IMR-90 (cell line): Measurements from ENCODE around the gene CCDC152. TPM values are rescaled to one million over a fixed set of nuclear protein-coding genes. Genes with fewer than 3 reads are reported as not detected.

ENCODE experiments used
- ATAC-seq: fragments of 200-7000 bp; cut with Tn5 transposase; 2 replicates; pipeline ENCODE4 v1.9.1; 2020; ENCODE audit warnings: low read depth, mild to moderate bottlenecking, moderate library complexity
- BruUV-seq: library from RNA; stranded (reverse); fragments of 400-500 nt; replicated peaks from 2 replicates; lab custom pipeline; 2021; lab: Mats Ljungman, UMichigan
- CTCF ChIA-PET: fragments of 300-600 bp; formaldehyde crosslinking; extraction: SDS; loops from one replicate; lab custom pipeline; 2021; ENCODE audit warnings: antibody characterized with exemption; lab: Yijun Ruan, JAX
- POLR2A ChIA-PET: fragments of 300-600 bp; sonication (Branson Sonifier 250); formaldehyde crosslinking; loops from one replicate; lab custom pipeline; 2022; ENCODE audit warnings: antibody characterized with exemption; ENCODE audit not compliant: unreplicated experiment; lab: Charles Lee
- DNase-seq: peaks from one replicate; pipeline ENCODE4 v3.0.0; 2013
- H2AFZ ChIP-seq: replicated peaks from 2 replicates; pipeline ENCODE3; 2013; ENCODE audit warnings: low read length, mild to moderate bottlenecking; ENCODE audit not compliant: poor library complexity
- H2AK5ac ChIP-seq: 2 replicates; pipeline ENCODE4 v1.6.1; 2013; ENCODE audit warnings: low read depth, low read length, inconsistent platforms
- H2AK9ac ChIP-seq: replicated peaks from 2 replicates; pipeline ENCODE3; 2013; ENCODE audit warnings: mild to moderate bottlenecking, low read depth, low read length, moderate library complexity; ENCODE audit not compliant: poor library complexity
- H2BK120ac ChIP-seq: 2 replicates; pipeline ENCODE4 v1.6.1; 2013; ENCODE audit warnings: low read depth, low read length, inconsistent platforms
- H2BK15ac ChIP-seq: 3 replicates; pipeline ENCODE4 v1.6.1; 2013; ENCODE audit warnings: low read depth, low read length, inconsistent platforms
- H2BK20ac ChIP-seq: 2 replicates; pipeline ENCODE4 v1.6.1; 2013; ENCODE audit warnings: low read depth, mild to moderate bottlenecking, inconsistent platforms, low read length, moderate library complexity
- H2BK5ac ChIP-seq: 2 replicates; pipeline ENCODE4 v1.6.1; 2013; ENCODE audit warnings: mild to moderate bottlenecking, low read depth, low read length, inconsistent platforms; ENCODE audit not compliant: poor library complexity, severe bottlenecking
- H3K14ac ChIP-seq: replicated peaks from 2 replicates; pipeline ENCODE4 v1.6.1; 2013; ENCODE audit warnings: low read depth, low read length, inconsistent platforms
- H3K18ac ChIP-seq: 2 replicates; pipeline ENCODE4 v1.6.1; 2013; ENCODE audit warnings: low read depth, low read length, control low read depth
- H3K23ac ChIP-seq: 2 replicates; pipeline ENCODE4 v1.6.1; 2013; ENCODE audit warnings: low read depth, low read length, inconsistent platforms
- H3K27ac ChIP-seq: 2 replicates; pipeline ENCODE4 v1.5.1; 2013; ENCODE audit warnings: mild to moderate bottlenecking, control low read depth, low read length; ENCODE audit not compliant: insufficient read depth
- H3K27me3 ChIP-seq: 2 replicates; pipeline ENCODE4 v1.6.1; 2013; ENCODE audit warnings: low read length; ENCODE audit not compliant: control insufficient read depth, insufficient read depth
- H3K36me3 ChIP-seq: 2 replicates; pipeline ENCODE4 v1.6.1; 2013; ENCODE audit warnings: low read length, mixed read lengths; ENCODE audit not compliant: control insufficient read depth, insufficient read depth
- H3K4ac ChIP-seq: 2 replicates; pipeline ENCODE4 v1.6.1; 2013; ENCODE audit warnings: low read depth, low read length, inconsistent platforms
- H3K4me1 ChIP-seq: 2 replicates; pipeline ENCODE4 v1.6.1; 2013; ENCODE audit warnings: low read length, mixed read lengths; ENCODE audit not compliant: control insufficient read depth, insufficient read depth
- H3K4me2 ChIP-seq: 2 replicates; pipeline ENCODE4 v1.6.1; 2013; ENCODE audit warnings: low read depth, mild to moderate bottlenecking, control low read depth, low read length, moderate library complexity
- H3K4me3 ChIP-seq: 2 replicates; pipeline ENCODE4 v1.5.1; 2013; ENCODE audit warnings: low read depth, mild to moderate bottlenecking, control low read depth, low read length, moderate library complexity; ENCODE audit not compliant: insufficient read depth
- H3K56ac ChIP-seq: 2 replicates; pipeline ENCODE4 v1.6.1; 2013; ENCODE audit warnings: low read length, inconsistent platforms; ENCODE audit not compliant: insufficient read depth; ENCODE audit errors: extremely low read depth
- H3K79me1 ChIP-seq, 2 experiments: 2 replicates each; pipeline ENCODE4 v1.6.1; 2013; ENCODE audit warnings: low read length in 2 of 2, inconsistent platforms in 1 of 2, low read depth in 1 of 2
- H3K9ac ChIP-seq: 2 replicates; pipeline ENCODE4 v1.6.1; 2013; ENCODE audit warnings: low read depth, low read length, control low read depth
- H3K9me1 ChIP-seq: 2 replicates; pipeline ENCODE4 v1.6.1; 2013; ENCODE audit warnings: low read length, inconsistent platforms; ENCODE audit not compliant: insufficient read depth
- H3K9me3 ChIP-seq: 2 replicates; pipeline ENCODE4 v1.6.1; 2013; ENCODE audit warnings: low read length; ENCODE audit not compliant: control insufficient read depth, insufficient read depth
- H4K20me1 ChIP-seq: 2 replicates; pipeline ENCODE4 v1.6.1; 2013; ENCODE audit warnings: low read length, inconsistent platforms; ENCODE audit not compliant: insufficient read depth
- H4K5ac ChIP-seq: 2 replicates; pipeline ENCODE4 v1.6.1; 2013; ENCODE audit warnings: mild to moderate bottlenecking, low read depth, low read length, control low read depth
- H4K8ac ChIP-seq, 2 experiments: 2 replicates each; pipeline ENCODE4 v1.6.1; 2013; ENCODE audit warnings: low read depth in 2 of 2, low read length in 2 of 2, control low read depth in 1 of 2, inconsistent platforms in 1 of 2
- H4K91ac ChIP-seq: 2 replicates; pipeline ENCODE4 v1.6.1; 2013; ENCODE audit warnings: low read depth, low read length, inconsistent platforms; ENCODE audit not compliant: insufficient read depth
- BHLHE40 ChIP-seq: fragments of 150-350 bp; IDR thresholded peaks from 2 replicates; pipeline ENCODE4 v1.6.1; 2016; ENCODE audit warnings: mild to moderate bottlenecking, low read depth, low read length
- CEBPB ChIP-seq: IDR thresholded peaks from 2 replicates; pipeline ENCODE4 v1.6.1; 2012; ENCODE audit warnings: low read depth, low read length, improper control_type of control experiment
- FOS ChIP-seq: fragments of 150-350 bp; IDR thresholded peaks from 2 replicates; pipeline ENCODE4 v1.6.1; 2016; ENCODE audit warnings: low read depth, low read length
- MAFK ChIP-seq: IDR thresholded peaks from 2 replicates; pipeline ENCODE4 v1.6.1; 2012; ENCODE audit warnings: low read depth, low read length, improper control_type of control experiment
- MAZ ChIP-seq: IDR thresholded peaks from 2 replicates; pipeline ENCODE4 v1.6.1; 2012; ENCODE audit warnings: low read depth, mild to moderate bottlenecking, low read length, improper control_type of control experiment, moderate library complexity, borderline replicate concordance
- NFE2L2 ChIP-seq: fragments of 150-350 bp; IDR thresholded peaks from 2 replicates; pipeline ENCODE4 v1.6.1; 2016; ENCODE audit warnings: low read depth, mild to moderate bottlenecking, low read length
- POLR2A ChIP-seq: IDR thresholded peaks from 2 replicates; pipeline ENCODE4 v1.6.1; 2012; ENCODE audit warnings: mild to moderate bottlenecking, low read depth, low read length
- RAD21 ChIP-seq: IDR thresholded peaks from 2 replicates; pipeline ENCODE4 v1.6.1; 2012; ENCODE audit warnings: low read length, improper control_type of control experiment
- RFX5 ChIP-seq: IDR thresholded peaks from 2 replicates; pipeline ENCODE4 v1.8.0; 2012; ENCODE audit warnings: low read depth, mild to moderate bottlenecking, low read length, moderate library complexity
- SMC3 ChIP-seq: fragments of 150-350 bp; IDR thresholded peaks from 2 replicates; pipeline ENCODE4 v1.6.1; 2016; ENCODE audit warnings: low read depth, mild to moderate bottlenecking, antibody characterized with exemption, low read length, moderate library complexity
- WGBS, 2 experiments: methylation state at CpG; one replicate each; pipeline versions ENCODE4 v1.1.5 to v1.1.7; 2013; ENCODE audit warnings: missing lambda C conversion rate in 2 of 2; ENCODE audit not compliant: insufficient read length in 1 of 2; ENCODE audit errors: extremely low coverage in 2 of 2; 5-methylcytosine and 5-hydroxymethylcytosine counted together
- dilution Hi-C: fragments of 300-500 bp; cut with HindIII; formaldehyde crosslinking; loops from one replicate; pipeline ENCODE4 v1.14.3; 2018; ENCODE audit warnings: low sequenced_read_pairs; ENCODE audit not compliant: unreplicated experiment
- in situ Hi-C: fragments of 300-500 bp; cut with MboI; formaldehyde crosslinking; loops from 3 replicates; pipeline ENCODE4 v1.14.3; 2019; ENCODE audit warnings: low sequenced_read_pairs, inconsistent platforms, mixed read lengths
- intact Hi-C: fragments of 100-400 bp; cut with micrococcal nuclease; formaldehyde crosslinking; loops from 2 replicates; pipeline ENCODE4 v1.10.0; 2022
- polyA plus RNA-seq, 3 experiments: library from polyadenylated mRNA; depleted of rRNA; stranded (reverse); fragments of >200 nt; gene quantifications; 2 replicates each; pipeline ENCODE4 v1.2.3, GENCODE V29; 2012; ENCODE audit warnings: low replicate concordance in 1 of 3
- total RNA-seq: library from RNA; depleted of rRNA; stranded (reverse); fragments of >200 nt; gene quantifications from 2 replicates; pipeline ENCODE4 v1.2.3, GENCODE V29; 2012
- TF ChIP-seq, protein P1 (sequence below): conservative IDR thresholded peaks from 2 replicates; pipeline ENCODE4 v1.5.1; 2012; ENCODE audit warnings: mild to moderate bottlenecking, low read depth, low read length, improper control_type of control experiment
- TF ChIP-seq, protein P2 (sequence below): fragments of 150-350 bp; IDR thresholded peaks from 2 replicates; pipeline ENCODE4 v1.6.1; 2017; ENCODE audit warnings: mild to moderate bottlenecking, antibody characterized with exemption, low read length, low read depth

Gene CCDC152
- total and polyA plus RNA-seq, 2 of the 4 experiments (the other 2 are of a cell fraction), result 0.87 to 0.90 TPM

DNA sequence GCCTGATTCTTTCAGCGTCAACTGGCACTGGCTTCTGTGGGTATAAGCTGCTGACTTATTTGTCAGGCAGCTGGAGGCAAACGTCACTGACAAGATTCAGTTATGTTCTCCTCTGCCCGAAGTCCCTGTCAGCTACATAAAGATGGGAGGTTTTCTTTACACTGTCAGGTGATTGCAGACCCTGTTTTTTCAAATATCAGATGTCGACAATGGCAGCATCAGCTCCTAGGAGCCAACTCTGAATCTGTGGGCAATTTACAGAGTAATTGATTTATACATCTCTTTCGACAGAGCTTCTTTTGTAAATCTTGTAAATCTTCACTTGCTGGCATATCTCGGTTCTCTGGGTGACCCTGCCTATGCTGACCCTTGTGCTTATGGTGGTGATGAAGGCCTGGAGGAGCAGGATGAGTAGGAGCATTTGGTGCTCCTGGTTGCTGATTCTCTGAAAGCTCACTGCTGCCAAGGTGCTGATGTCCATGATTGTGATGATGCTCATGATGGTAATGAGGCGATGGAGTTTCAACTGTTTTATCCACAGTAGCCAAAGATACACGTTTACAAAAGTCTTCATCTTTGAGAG is 44.2 kb downstream of the CCDC152 start:
- H3K18ac ChIP-seq, result no peak overlapping the region
- H3K4me1 ChIP-seq, result no peaks in the 10 kb centered on the region
- no peak overlapping the region for H4K8ac ChIP-seq
- H3K79me1 ChIP-seq, result no peaks in the 10 kb centered on the region
- ChIA-PET CTCF (no interaction called here), POLR2A (no interaction called here)
- no peak overlapping the region for H2AFZ ChIP-seq
- no peak overlapping the region for H3K27ac ChIP-seq
- no peak overlapping the region for H3K56ac ChIP-seq
- no peak overlapping the region for H2AK9ac ChIP-seq
- H4K5ac ChIP-seq, result no peak overlapping the region
- H3K9ac ChIP-seq, result no peak overlapping the region
- H2BK15ac ChIP-seq, result no peak overlapping the region
- H3K36me3 ChIP-seq, result no peaks in the 10 kb centered on the region
- H3K23ac ChIP-seq, result no peak overlapping the region
- H3K9me3 ChIP-seq, result no peaks in the 10 kb centered on the region
- no peak overlapping the region for H2BK20ac ChIP-seq
- H3K4me3 ChIP-seq, result no peak overlapping the region
- in situ Hi-C loops (no loop called here), intact Hi-C loops (no loop called here), dilution Hi-C loops (no loop called here)
- no peak overlapping the region for H2AK5ac ChIP-seq
- no peak overlapping the region for H2BK120ac ChIP-seq
- H3K4me2 ChIP-seq, result no peak overlapping the region
- no peaks in the 10 kb centered on the region for H3K9me1 ChIP-seq
- WGBS, 2 experiments, result 100% methylated on average over 1 of the region's 8 CpGs; no CpG with 5 or more reads in 1 of the 2 experiments
- H4K91ac ChIP-seq, result no peak overlapping the region
- no peak overlapping the region for H3K4ac ChIP-seq
- BruUV-seq, result no TSS peak
- H2BK5ac ChIP-seq, result no peak overlapping the region
- no peaks in the 10 kb centered on the region for H3K27me3 ChIP-seq
- no peak overlapping the region for H3K14ac ChIP-seq
- DNase-seq (no peak), ATAC-seq (no peak)
- H4K20me1 ChIP-seq, result no peaks in the 10 kb centered on the region
- TF ChIP-seq, protein P1, sequence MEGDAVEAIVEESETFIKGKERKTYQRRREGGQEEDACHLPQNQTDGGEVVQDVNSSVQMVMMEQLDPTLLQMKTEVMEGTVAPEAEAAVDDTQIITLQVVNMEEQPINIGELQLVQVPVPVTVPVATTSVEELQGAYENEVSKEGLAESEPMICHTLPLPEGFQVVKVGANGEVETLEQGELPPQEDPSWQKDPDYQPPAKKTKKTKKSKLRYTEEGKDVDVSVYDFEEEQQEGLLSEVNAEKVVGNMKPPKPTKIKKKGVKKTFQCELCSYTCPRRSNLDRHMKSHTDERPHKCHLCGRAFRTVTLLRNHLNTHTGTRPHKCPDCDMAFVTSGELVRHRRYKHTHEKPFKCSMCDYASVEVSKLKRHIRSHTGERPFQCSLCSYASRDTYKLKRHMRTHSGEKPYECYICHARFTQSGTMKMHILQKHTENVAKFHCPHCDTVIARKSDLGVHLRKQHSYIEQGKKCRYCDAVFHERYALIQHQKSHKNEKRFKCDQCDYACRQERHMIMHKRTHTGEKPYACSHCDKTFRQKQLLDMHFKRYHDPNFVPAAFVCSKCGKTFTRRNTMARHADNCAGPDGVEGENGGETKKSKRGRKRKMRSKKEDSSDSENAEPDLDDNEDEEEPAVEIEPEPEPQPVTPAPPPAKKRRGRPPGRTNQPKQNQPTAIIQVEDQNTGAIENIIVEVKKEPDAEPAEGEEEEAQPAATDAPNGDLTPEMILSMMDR, result no peak
- no peak for TF ChIP-seq CEBPB
- no peak for TF ChIP-seq SMC3
- no peak for TF ChIP-seq NFE2L2
- TF ChIP-seq RAD21, result no peak
- TF ChIP-seq POLR2A, result no peak
- TF ChIP-seq, protein P2, sequence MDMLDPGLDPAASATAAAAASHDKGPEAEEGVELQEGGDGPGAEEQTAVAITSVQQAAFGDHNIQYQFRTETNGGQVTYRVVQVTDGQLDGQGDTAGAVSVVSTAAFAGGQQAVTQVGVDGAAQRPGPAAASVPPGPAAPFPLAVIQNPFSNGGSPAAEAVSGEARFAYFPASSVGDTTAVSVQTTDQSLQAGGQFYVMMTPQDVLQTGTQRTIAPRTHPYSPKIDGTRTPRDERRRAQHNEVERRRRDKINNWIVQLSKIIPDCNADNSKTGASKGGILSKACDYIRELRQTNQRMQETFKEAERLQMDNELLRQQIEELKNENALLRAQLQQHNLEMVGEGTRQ, result no peak
- no peak for TF ChIP-seq MAFK
- TF ChIP-seq FOS, result no peak
- no peak for TF ChIP-seq BHLHE40
- no peak for TF ChIP-seq RFX5
- no peak for TF ChIP-seq MAZ
